OCI-LY3 (cell line): ENCODE results near the gene METAP2.

Source experiments
- H2AFZ ChIP-seq: fragments of 200-600, 300-600 bp; shearing (Covaris generic); 2 replicates; pipeline ENCODE4 v1.6.0; 2014; ENCODE audit warnings: antibody characterized with exemption, low read depth, low read length
- H3K27ac ChIP-seq: fragments of 200-600, 300-600 bp; sonication (generic); 2 replicates; pipeline ENCODE4 v1.5.1; 2014; ENCODE audit warnings: mild to moderate bottlenecking, low read length, moderate library complexity, mixed read lengths
- H3K27me3 ChIP-seq: fragments of 200-600, 300-600 bp; sonication (generic); 2 replicates; pipeline ENCODE4 v1.6.1; 2014; ENCODE audit warnings: low read depth, low read length, mixed read lengths
- H3K36me3 ChIP-seq: fragments of 200-600, 300-600 bp; sonication (generic); replicated peaks from 2 replicates; pipeline ENCODE3; 2014; ENCODE audit warnings: low read depth, low read length, mixed read lengths
- H3K4me1 ChIP-seq: fragments of 300-600, 200-600 bp; sonication (generic); 2 replicates; pipeline ENCODE4 v1.6.1; 2014; ENCODE audit warnings: low read length, mixed read lengths
- H3K4me2 ChIP-seq: fragments of 200-600, 300-600 bp; sonication (generic); 2 replicates; pipeline ENCODE4 v1.6.1; 2014; ENCODE audit warnings: low read length, mixed read lengths
- H3K4me3 ChIP-seq: fragments of 300-600, 200-600 bp; sonication (generic); 2 replicates; pipeline ENCODE4 v1.5.1; 2014; ENCODE audit warnings: antibody characterized with exemption, mild to moderate bottlenecking, low read length, moderate library complexity
- H3K79me2 ChIP-seq: fragments of 300-600, 200-600 bp; shearing (Covaris generic); 2 replicates; pipeline ENCODE4 v1.6.1; 2014; ENCODE audit warnings: mild to moderate bottlenecking, low read length, mixed read lengths
- H3K9ac ChIP-seq: fragments of 300-600, 200-600 bp; shearing (Covaris generic); 2 replicates; pipeline ENCODE4 v1.6.0; 2014; ENCODE audit warnings: mild to moderate bottlenecking, low read length, moderate library complexity
- H3K9me3 ChIP-seq: fragments of 200-600, 300-600 bp; shearing (Covaris generic); 2 replicates; pipeline ENCODE4 v1.6.1; 2014; ENCODE audit warnings: low read length, mixed read lengths; ENCODE audit not compliant: insufficient read depth
- H4K20me1 ChIP-seq: fragments of 200-600, 300-600 bp; sonication (generic); 2 replicates; pipeline ENCODE4 v1.6.1; 2016; ENCODE audit warnings: low read length, mixed read lengths; ENCODE audit not compliant: insufficient read depth
- EZH2phosphoT487 ChIP-seq: fragments of 200-600 bp; shearing (Covaris generic); IDR thresholded peaks from 2 replicates; pipeline ENCODE4 v1.6.1; 2018; ENCODE audit warnings: antibody characterized with exemption, mixed run types, low read depth
- TF ChIP-seq, protein P1 (sequence below): fragments of 200-600, 300-600 bp; sonication (generic); IDR thresholded peaks from 2 replicates; pipeline ENCODE4 v1.5.1; 2014; ENCODE audit warnings: antibody characterized with exemption, low read length, low read depth

The METAP2 gene

GRCh38 chr12:95465275-95465674 lies 8.7 kb upstream of the METAP2 start:
- H3K4me3 ChIP-seq = no peak overlapping the region
- H4K20me1 ChIP-seq = no peaks in the 10 kb centered on the region
- no peaks in the 10 kb centered on the region for H3K4me1 ChIP-seq
- H3K9me3 ChIP-seq = no peaks in the 10 kb centered on the region
- no peak for TF ChIP-seq EZH2phosphoT487
- TF ChIP-seq, protein P1, sequence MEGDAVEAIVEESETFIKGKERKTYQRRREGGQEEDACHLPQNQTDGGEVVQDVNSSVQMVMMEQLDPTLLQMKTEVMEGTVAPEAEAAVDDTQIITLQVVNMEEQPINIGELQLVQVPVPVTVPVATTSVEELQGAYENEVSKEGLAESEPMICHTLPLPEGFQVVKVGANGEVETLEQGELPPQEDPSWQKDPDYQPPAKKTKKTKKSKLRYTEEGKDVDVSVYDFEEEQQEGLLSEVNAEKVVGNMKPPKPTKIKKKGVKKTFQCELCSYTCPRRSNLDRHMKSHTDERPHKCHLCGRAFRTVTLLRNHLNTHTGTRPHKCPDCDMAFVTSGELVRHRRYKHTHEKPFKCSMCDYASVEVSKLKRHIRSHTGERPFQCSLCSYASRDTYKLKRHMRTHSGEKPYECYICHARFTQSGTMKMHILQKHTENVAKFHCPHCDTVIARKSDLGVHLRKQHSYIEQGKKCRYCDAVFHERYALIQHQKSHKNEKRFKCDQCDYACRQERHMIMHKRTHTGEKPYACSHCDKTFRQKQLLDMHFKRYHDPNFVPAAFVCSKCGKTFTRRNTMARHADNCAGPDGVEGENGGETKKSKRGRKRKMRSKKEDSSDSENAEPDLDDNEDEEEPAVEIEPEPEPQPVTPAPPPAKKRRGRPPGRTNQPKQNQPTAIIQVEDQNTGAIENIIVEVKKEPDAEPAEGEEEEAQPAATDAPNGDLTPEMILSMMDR = no peak
- H3K27me3 ChIP-seq = no peaks in the 10 kb centered on the region
- no peak overlapping the region for H3K27ac ChIP-seq
- H3K4me2 ChIP-seq = no peak overlapping the region
- H3K36me3 ChIP-seq = no peaks in the 10 kb centered on the region
- H3K79me2 ChIP-seq = no peaks in the 10 kb centered on the region
- no peak overlapping the region for H3K9ac ChIP-seq
- H2AFZ ChIP-seq = no peak overlapping the region

- Histone ChIP-seq H3K36me3 (no peaks in the 10 kb centered on the region), H3K79me2 (peaks cover 24% of the 10 kb centered on the region), H2AFZ (no peak overlapping the region), H3K4me1 (peaks cover 9% of the 10 kb centered on the region), H4K20me1 (no peaks in the 10 kb centered on the region), H3K4me2 (no peak overlapping the region), H3K9me3 (no peaks in the 10 kb centered on the region), H3K27ac (no peak overlapping the region), H3K27me3 (no peaks in the 10 kb centered on the region), H3K4me3 (no peak overlapping the region), H3K9ac (no peak overlapping the region)
- TF ChIP-seq, protein P1 = no peak
- no peak for TF ChIP-seq EZH2phosphoT487
Measured at GRCh38 chr12:95470300-95470699, 3.7 kb upstream of the METAP2 start.

DNA sequence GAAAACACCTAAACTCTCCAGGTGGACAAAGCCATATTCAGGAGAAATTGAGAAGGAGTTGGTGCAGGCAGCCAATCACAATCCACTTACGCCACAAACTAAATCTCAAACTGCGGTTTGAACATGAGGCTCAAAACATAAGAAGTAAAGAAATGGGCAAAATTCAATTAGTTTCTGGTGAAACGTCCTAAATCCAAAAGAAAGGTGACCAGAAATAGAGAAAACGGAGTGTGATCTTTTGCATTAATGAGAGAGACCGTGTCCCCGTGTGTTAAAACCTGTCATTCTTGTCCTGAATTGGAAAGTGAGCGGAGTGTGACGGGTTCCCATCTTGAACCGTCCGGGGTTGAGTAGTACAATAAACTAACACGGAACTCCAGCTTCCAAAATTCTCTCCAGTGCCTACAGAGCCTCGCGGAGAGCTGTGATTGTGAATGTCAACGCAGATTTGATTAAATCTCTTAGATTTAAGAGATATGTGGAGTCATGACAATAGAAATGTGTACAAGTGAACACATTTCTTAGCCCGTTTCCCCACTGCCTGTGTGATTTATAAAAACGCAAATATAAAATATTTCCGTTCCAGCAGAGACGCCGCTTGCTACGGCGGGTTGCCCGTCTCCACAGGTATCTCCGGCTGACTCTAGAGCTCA lies 595 bp upstream of the METAP2 start:
- Histone ChIP-seq H3K36me3 (peaks cover 21% of the 10 kb centered on the region), H3K9me3 (no peaks in the 10 kb centered on the region), H3K4me2 (peak overlapping the region; percentile 87), H3K4me1 (peaks cover 14% of the 10 kb centered on the region), H3K27me3 (no peaks in the 10 kb centered on the region), H3K27ac (peak overlapping the region; percentile 68), H4K20me1 (no peaks in the 10 kb centered on the region), H3K79me2 (peaks cover 55% of the 10 kb centered on the region), H3K4me3 (peak overlapping the region; percentile 95), H2AFZ (peak overlapping the region; percentile 86), H3K9ac (peak overlapping the region; percentile 98)
- TF ChIP-seq, protein P1 = no peak
- no peak for TF ChIP-seq EZH2phosphoT487

DNA sequence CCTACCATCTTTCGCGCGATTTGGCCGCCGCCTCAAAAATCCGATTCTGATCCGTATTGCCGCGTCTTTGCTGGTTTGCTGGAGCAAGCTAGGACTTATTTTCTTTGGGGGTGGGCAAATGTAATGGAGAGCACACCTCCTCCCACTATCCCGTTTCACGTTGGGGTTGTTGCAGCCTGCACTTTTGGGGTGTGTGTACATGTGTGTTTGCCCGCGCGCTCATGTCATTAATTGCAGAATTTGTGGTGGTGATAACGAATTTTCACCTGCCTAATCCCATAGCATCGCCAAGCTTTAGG lies 657 bp downstream of the METAP2 start:
- TF ChIP-seq, protein P1 = no peak
- no peak for TF ChIP-seq EZH2phosphoT487
- Histone ChIP-seq H3K27me3 (no peaks in the 10 kb centered on the region), H4K20me1 (0 out of 2 replicates have a peak, but pooled peaks cover 4% of the 10 kb centered on the region), H3K27ac (peak overlapping the region; percentile 68; the same call in 1 of the 2 replicates), H3K9me3 (no peaks in the 10 kb centered on the region), H3K79me2 (peaks cover 67% of the 10 kb centered on the region), H3K36me3 (peaks cover 29% of the 10 kb centered on the region), H2AFZ (peak overlapping the region; percentile 79), H3K9ac (peak overlapping the region; percentile 98), H3K4me2 (peak overlapping the region; percentile 96), H3K4me1 (peaks cover 14% of the 10 kb centered on the region), H3K4me3 (peak overlapping the region; percentile 95)
